H1 (cell line): ENCODE results near the gene KISS1R.

ENCODE experiments used
- ASH2L ChIP-seq: fragments of 200-600, 300-600 bp; sonication (generic); IDR thresholded peaks from one replicate; pipeline ENCODE4 v1.7.1; 2017; ENCODE audit warnings: low read length
- BCL11A ChIP-seq, 2 experiments: IDR thresholded peaks; one replicate each; pipeline ENCODE4 v1.6.1; 2011; ENCODE audit warnings: low read depth in 2 of 2, low read length in 2 of 2, mild to moderate bottlenecking in 2 of 2
- CTBP2 ChIP-seq: IDR thresholded peaks from 2 replicates; pipeline ENCODE4 v1.7.0; 2011; ENCODE audit warnings: borderline replicate concordance, mild to moderate bottlenecking, moderate library complexity, mixed read lengths, low read length; ENCODE audit not compliant: insufficient read depth, insufficient read length
- GABPA ChIP-seq: IDR thresholded peaks from 2 replicates; pipeline ENCODE4 v1.6.1; 2011; ENCODE audit warnings: mild to moderate bottlenecking, low read length, moderate library complexity, borderline replicate concordance; ENCODE audit not compliant: insufficient read depth
- NRF1 ChIP-seq: IDR thresholded peaks from 2 replicates; pipeline ENCODE4 v1.6.1; 2011; ENCODE audit warnings: mild to moderate bottlenecking, low read depth, low read length, improper control_type of control experiment
- POLR2A ChIP-seq, 2 experiments: IDR thresholded peaks; 1 replicate in 1 of 2; 2 replicates in 1 of 2; pipeline ENCODE4 v1.6.1; 2011; ENCODE audit warnings: low read depth in 2 of 2, low read length in 2 of 2, mild to moderate bottlenecking in 2 of 2; ENCODE audit errors: control extremely low read depth in 1 of 2
- RBBP5 ChIP-seq: IDR thresholded peaks from 2 replicates; pipeline ENCODE4 v1.7.1; 2012; ENCODE audit warnings: low read depth, mild to moderate bottlenecking, inconsistent platforms, low read length, moderate library complexity, borderline replicate concordance
- SRF ChIP-seq: IDR thresholded peaks from 2 replicates; pipeline ENCODE4 v1.6.1; 2011; ENCODE audit warnings: mild to moderate bottlenecking, low read depth, low read length, moderate library complexity
- SUZ12 ChIP-seq: fragments of 200-600 bp; sonication (generic); IDR thresholded peaks from 2 replicates; pipeline ENCODE4 v1.6.1; 2012; ENCODE audit warnings: mild to moderate bottlenecking, inconsistent platforms, low read length, moderate library complexity, mixed read lengths
- USF2 ChIP-seq: IDR thresholded peaks from 2 replicates; pipeline ENCODE4 v1.6.1; 2011; ENCODE audit warnings: low read length, improper control_type of control experiment
- TF ChIP-seq, protein P1 (sequence below), 3 experiments: IDR thresholded peaks; 1 replicate in 2 of 3; 2 replicates in 1 of 3; pipeline versions ENCODE4 v1.5.1 to v1.6.1; 2011; ENCODE audit warnings: low read length in 3 of 3, mild to moderate bottlenecking in 3 of 3, inconsistent platforms in 2 of 3, low read depth in 1 of 3, moderate library complexity in 1 of 3; ENCODE audit not compliant: insufficient read depth in 1 of 3; ENCODE audit errors: control extremely low read depth in 1 of 3

- TF ChIP-seq, protein P1, sequence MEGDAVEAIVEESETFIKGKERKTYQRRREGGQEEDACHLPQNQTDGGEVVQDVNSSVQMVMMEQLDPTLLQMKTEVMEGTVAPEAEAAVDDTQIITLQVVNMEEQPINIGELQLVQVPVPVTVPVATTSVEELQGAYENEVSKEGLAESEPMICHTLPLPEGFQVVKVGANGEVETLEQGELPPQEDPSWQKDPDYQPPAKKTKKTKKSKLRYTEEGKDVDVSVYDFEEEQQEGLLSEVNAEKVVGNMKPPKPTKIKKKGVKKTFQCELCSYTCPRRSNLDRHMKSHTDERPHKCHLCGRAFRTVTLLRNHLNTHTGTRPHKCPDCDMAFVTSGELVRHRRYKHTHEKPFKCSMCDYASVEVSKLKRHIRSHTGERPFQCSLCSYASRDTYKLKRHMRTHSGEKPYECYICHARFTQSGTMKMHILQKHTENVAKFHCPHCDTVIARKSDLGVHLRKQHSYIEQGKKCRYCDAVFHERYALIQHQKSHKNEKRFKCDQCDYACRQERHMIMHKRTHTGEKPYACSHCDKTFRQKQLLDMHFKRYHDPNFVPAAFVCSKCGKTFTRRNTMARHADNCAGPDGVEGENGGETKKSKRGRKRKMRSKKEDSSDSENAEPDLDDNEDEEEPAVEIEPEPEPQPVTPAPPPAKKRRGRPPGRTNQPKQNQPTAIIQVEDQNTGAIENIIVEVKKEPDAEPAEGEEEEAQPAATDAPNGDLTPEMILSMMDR (IDR thresholded peaks at IDR 0.05; ENCODE audit: control extremely low read depth in 1 of 3, insufficient read depth in 1 of 3, low read depth in 1 of 3, low read length in 3 of 3) = no peak
- TF ChIP-seq BCL11A (IDR thresholded peaks at IDR 0.05; ENCODE audit: low read depth in 2 of 2, low read length in 2 of 2) (no peak), RBBP5 (no peak), NRF1 (no peak), ASH2L (no peak), SRF (no peak), CTBP2 (no peak), GABPA (no peak), USF2 (no peak), POLR2A (IDR thresholded peaks at IDR 0.05; ENCODE audit: control extremely low read depth in 1 of 2, low read depth in 2 of 2, low read length in 2 of 2) (no peak), SUZ12 (no peak; the same call in 1 of the 2 replicates)
These were observed 1.5 kb downstream of the KISS1R start for GRCh38 chr19:918481-919198.
